GM20000 (cell line): ENCODE results near the gene GPX4.

Experiments used
- DNase-seq: peaks from one replicate; pipeline ENCODE4 v3.0.0; 2012; ENCODE audit warnings: low spot score
- TF ChIP-seq, protein P1 (sequence below): IDR thresholded peaks from 2 replicates; pipeline ENCODE4 v1.5.1; 2012; ENCODE audit warnings: mild to moderate bottlenecking, control low read depth; ENCODE audit errors: extremely low read depth, missing control alignments

GPX4 gene

DNA sequence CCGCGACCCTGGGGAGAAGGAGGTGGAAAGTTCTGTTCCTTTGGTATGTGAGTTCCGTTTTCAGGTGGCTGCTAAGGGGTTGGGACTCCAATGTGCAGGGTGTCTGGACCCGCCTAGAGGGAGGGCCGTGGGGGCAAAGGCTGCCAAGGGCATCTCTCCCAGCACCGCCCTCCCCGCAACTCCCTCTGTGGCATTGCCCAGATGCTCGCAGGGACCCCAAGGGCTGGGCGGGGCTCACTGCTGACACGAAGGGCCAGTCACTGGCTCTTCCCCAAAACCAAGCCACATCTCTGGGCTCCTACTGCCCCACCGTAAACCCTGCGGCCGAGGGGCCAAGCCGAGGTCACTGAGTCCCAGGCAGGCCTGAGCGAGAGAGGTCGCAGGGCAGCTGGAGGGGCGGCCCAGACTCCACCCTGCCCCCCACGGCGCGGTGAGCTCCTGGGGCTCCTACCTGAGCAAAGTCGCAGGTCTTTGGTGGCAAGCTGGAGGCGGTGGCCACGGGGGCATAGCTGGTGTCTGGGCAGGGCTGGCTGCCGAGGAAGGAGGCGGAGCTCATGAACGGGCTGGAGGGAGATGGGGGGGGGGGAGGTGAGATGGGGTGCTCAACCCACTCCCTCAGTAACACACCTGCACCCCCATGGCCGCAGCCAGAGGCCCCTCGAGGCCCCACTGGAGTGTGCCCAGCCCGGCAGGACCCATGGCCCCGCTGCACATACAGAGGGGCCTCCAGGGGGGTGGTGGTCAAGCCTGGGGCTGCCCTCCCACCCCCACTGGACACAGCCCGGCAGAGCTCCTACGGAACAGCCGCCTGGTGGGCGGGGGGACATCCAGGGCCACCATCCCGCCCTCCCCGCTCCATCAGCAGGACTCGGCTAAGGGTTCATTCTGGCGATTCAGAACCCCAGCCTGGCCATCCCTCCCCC, 43.3 kb downstream of the GPX4 start:
- no peak for DNase-seq
- TF ChIP-seq, protein P1, sequence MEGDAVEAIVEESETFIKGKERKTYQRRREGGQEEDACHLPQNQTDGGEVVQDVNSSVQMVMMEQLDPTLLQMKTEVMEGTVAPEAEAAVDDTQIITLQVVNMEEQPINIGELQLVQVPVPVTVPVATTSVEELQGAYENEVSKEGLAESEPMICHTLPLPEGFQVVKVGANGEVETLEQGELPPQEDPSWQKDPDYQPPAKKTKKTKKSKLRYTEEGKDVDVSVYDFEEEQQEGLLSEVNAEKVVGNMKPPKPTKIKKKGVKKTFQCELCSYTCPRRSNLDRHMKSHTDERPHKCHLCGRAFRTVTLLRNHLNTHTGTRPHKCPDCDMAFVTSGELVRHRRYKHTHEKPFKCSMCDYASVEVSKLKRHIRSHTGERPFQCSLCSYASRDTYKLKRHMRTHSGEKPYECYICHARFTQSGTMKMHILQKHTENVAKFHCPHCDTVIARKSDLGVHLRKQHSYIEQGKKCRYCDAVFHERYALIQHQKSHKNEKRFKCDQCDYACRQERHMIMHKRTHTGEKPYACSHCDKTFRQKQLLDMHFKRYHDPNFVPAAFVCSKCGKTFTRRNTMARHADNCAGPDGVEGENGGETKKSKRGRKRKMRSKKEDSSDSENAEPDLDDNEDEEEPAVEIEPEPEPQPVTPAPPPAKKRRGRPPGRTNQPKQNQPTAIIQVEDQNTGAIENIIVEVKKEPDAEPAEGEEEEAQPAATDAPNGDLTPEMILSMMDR: no peak

DNA sequence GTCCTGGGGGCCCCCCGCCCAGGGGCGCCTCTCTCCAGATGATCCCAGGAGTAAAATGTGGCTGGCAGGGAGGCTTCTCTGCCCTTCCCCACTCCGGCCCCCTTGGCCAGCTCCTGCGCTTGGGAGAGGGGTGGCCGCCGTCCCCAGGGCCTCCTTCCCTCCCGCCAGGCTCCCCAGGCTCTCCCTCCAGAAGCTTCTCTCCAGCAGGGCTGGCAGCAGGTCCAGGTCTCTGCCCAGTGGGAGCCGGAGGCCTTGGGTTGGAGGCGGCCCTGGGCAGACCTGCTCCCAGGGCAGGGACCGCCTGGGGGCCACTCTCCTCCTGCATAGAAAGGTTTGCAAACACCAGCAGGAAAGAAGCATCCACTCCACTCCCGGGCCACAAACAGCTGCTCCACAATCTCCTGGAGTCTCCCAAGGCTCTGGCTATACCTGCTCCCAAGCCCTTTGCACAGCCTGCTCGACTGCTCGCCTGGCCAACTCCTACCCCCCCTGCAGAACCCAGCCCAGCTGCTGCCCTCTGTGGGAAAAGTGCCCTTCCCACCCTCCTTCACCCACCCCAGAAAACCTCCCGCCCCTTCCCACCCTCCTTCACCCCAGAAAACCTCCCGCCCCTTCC, 44.2 kb downstream of the GPX4 start:
- TF ChIP-seq, protein P1: no peak
- DNase-seq: no peak

DNA sequence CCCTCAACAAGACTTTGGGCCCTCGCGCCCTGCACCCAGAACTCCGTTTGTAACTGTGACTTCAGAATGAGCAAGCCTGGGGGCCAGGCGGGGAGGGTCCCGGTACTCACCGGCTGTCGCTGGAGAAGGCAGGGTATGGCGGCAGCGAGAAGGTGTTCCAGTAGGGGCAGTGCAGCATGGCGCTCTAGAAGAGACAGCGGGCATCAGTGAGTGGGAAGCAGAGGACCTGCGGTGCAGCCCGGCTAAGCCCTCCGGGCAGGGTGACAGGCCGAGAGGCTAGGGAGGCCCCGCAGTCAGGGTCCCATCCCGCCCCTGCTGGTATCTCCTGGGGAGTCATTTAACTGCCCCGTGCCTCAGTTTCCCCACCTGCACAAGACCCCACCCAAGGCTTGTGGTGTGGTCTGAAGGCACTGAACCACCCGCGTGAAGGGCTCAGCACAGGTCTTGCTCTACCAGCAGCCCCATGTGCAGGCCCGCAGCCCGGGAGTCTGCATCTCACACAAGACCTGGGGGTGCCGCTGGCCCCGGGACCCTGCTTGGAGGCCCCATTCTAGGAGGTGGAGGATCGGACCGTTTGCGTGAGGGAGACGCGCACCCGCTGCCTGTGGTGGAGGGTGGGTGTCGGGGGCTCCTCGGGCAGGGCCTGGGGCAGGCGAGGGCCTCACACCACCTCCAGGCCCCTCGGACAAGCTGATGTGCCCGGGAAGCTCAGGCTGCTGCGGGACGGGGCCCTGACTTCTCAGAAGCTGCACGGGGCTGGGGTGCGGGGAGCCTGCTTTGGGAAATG, 45.7 kb downstream of the GPX4 start:
- TF ChIP-seq, protein P1: no peak
- DNase-seq: no peak

DNA sequence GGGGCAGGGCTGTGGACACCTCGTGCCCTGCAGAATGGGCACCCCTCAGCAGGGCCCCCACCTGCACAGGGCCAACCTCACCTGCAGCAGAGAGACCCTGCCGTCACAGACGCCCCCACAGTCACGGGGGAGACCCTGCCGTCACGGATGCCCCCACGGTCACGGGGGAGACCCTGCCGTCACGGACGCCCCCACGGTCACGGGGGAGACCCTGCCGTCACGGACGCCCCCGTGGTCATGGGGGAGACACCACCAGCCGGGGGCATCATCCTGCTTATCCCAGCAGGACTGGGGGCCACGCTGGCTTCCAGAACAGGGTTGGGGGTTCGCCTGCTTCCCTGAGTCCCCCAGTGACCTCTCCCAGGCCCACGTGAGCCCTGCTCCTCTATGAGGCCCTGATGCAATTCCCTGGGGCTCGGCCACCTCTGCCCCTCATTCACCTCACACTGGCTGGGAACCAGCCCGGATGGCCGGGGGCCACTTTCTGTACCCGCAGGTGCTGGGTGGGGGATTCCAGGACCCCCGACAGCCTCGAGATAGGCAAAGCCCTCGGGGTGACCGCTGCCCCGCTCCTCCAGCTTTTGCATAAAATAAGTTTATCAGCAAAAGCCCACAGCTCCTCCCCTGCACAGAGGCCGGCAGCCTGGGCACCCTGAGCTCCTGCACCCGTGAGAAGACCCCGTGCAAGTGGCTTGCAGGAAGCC, 46.7 kb downstream of the GPX4 start:
- no peak for DNase-seq
- TF ChIP-seq, protein P1: no peak

- DNase-seq: no peak
- TF ChIP-seq, protein P1: no peak
Observed at GRCh38 chr19:1151037-1151724, 47.4 kb downstream of the GPX4 start.

- DNase-seq: no peak
- TF ChIP-seq, protein P1: no peak
Observed at GRCh38 chr19:1151917-1152587, 48.3 kb downstream of the GPX4 start.
